Measurements from ENCODE around the gene NELFA. TPM values are rescaled to one million over a fixed set of nuclear protein-coding genes. Genes with fewer than 3 reads are reported as not detected.
"Not testable (repeated sequence)": the region's sequence is repeated elsewhere in the genome, so short reads cannot be mapped to it uniquely, and the experiment has no call there.

The NELFA gene
- total RNA-seq, 1 experiment from 2014 or later, result 27.0 TPM

DNA sequence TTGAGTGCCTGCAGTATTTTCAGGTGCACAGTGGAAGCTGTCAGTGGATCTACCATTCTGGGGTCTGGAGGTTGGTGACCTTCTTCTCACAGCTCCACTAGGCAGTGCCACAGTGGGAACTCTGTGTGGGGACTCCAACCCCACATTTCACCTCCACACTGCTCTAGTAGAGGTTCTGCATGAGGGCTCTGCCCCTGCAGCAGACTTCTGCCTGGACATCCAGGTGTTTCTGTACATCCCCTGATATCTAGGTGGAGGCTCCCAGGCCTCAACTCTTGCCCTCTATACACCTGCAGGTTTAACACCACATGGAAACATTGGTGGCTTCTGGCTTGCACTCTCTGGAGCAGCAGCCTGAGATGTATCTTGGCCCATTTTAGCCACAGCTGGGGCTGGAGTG is 17.0 kb upstream of the NELFA start:
- POLR2A ChIA-PET, result no interaction called here
- CTCF ChIA-PET, result no interaction called here
- TF ChIP-seq, protein P1, sequence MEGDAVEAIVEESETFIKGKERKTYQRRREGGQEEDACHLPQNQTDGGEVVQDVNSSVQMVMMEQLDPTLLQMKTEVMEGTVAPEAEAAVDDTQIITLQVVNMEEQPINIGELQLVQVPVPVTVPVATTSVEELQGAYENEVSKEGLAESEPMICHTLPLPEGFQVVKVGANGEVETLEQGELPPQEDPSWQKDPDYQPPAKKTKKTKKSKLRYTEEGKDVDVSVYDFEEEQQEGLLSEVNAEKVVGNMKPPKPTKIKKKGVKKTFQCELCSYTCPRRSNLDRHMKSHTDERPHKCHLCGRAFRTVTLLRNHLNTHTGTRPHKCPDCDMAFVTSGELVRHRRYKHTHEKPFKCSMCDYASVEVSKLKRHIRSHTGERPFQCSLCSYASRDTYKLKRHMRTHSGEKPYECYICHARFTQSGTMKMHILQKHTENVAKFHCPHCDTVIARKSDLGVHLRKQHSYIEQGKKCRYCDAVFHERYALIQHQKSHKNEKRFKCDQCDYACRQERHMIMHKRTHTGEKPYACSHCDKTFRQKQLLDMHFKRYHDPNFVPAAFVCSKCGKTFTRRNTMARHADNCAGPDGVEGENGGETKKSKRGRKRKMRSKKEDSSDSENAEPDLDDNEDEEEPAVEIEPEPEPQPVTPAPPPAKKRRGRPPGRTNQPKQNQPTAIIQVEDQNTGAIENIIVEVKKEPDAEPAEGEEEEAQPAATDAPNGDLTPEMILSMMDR (IDR thresholded peaks at IDR 0.05), result no peak
- no peak for TF ChIP-seq TCF7L2 (IDR thresholded peaks at IDR 0.05; ENCODE audit: low read depth, low read length)
- TF ChIP-seq, protein P2, sequence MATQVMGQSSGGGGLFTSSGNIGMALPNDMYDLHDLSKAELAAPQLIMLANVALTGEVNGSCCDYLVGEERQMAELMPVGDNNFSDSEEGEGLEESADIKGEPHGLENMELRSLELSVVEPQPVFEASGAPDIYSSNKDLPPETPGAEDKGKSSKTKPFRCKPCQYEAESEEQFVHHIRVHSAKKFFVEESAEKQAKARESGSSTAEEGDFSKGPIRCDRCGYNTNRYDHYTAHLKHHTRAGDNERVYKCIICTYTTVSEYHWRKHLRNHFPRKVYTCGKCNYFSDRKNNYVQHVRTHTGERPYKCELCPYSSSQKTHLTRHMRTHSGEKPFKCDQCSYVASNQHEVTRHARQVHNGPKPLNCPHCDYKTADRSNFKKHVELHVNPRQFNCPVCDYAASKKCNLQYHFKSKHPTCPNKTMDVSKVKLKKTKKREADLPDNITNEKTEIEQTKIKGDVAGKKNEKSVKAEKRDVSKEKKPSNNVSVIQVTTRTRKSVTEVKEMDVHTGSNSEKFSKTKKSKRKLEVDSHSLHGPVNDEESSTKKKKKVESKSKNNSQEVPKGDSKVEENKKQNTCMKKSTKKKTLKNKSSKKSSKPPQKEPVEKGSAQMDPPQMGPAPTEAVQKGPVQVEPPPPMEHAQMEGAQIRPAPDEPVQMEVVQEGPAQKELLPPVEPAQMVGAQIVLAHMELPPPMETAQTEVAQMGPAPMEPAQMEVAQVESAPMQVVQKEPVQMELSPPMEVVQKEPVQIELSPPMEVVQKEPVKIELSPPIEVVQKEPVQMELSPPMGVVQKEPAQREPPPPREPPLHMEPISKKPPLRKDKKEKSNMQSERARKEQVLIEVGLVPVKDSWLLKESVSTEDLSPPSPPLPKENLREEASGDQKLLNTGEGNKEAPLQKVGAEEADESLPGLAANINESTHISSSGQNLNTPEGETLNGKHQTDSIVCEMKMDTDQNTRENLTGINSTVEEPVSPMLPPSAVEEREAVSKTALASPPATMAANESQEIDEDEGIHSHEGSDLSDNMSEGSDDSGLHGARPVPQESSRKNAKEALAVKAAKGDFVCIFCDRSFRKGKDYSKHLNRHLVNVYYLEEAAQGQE (IDR thresholded peaks at IDR 0.05; ENCODE audit: insufficient read depth in 1 of 2, low read depth in 2 of 2, low read length in 1 of 2), result no peak
- no peak for TF ChIP-seq SIN3A (IDR thresholded peaks at IDR 0.05; ENCODE audit: borderline replicate concordance, insufficient read depth, low read depth, low read length)
- no peak for TF ChIP-seq POLR2AphosphoS5 (IDR thresholded peaks at IDR 0.05; ENCODE audit: low read depth, low read length)
- Histone ChIP-seq H3K4me3 (ENCODE audit: low read depth in 2 of 2, low read length in 2 of 2) (no peak overlapping the region), H3K27me3 (ENCODE audit: control insufficient read depth, insufficient read depth, low read length) (no peaks in the 10 kb centered on the region; the same call in 1 of the 2 replicates), H3K27ac (ENCODE audit: low read length) (no peak overlapping the region), H3K9me3 (ENCODE audit: control insufficient read depth, insufficient read depth, low read depth, low read length) (no peaks in the 10 kb centered on the region), H3K4me1 (ENCODE audit: control insufficient read depth, insufficient read depth, low read length) (no peaks in the 10 kb centered on the region), H3K36me3 (ENCODE audit: control insufficient read depth, insufficient read depth, low read length) (no peaks in the 10 kb centered on the region)
- ATAC-seq (no peak), DNase-seq (ENCODE audit: low read depth, low spot score) (no peak)
- intact Hi-C loops (cut with micrococcal nuclease; ENCODE audit: unreplicated experiment) (no loop called here), in situ Hi-C loops (cut with HindIII; ENCODE audit: low pct_unique_long_range_greater_than_20kb, low sequenced_read_pairs) (no loop called here)
- BruUV-seq (replicated peaks), result no TSS peak

DNA sequence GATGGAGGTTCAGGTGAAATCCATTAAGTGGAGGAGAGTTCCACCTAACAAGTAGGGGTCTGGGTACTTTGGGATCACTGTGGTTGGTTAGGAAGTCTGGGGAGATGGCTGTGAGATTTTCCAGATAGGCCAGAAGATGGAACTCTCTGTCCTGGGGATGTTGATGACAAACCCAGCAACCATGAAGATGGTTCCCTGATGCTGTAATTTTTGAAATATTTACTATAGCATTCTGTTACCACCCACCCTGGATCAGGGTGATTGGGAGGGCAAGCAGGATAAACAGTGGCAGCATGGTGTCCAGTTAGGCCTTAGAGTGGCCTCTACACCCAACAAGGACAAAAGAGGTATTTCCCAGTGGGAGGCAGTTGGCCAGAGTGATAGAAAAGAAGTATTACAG is 15.9 kb upstream of the NELFA start:
- no peaks in the 10 kb centered on the region for H3K9me3 ChIP-seq (ENCODE audit: control insufficient read depth, insufficient read depth, low read depth, low read length)
- H3K4me1 ChIP-seq (ENCODE audit: control insufficient read depth, insufficient read depth, low read length), result no peaks in the 10 kb centered on the region
- no peak overlapping the region for H3K27ac ChIP-seq (ENCODE audit: low read length)
- intact Hi-C loops (cut with micrococcal nuclease; ENCODE audit: unreplicated experiment) (no loop called here), in situ Hi-C loops (cut with HindIII; ENCODE audit: low pct_unique_long_range_greater_than_20kb, low sequenced_read_pairs) (no loop called here)
- DNase-seq (ENCODE audit: low read depth, low spot score) (no peak), ATAC-seq (no peak)
- H3K27me3 ChIP-seq (ENCODE audit: control insufficient read depth, insufficient read depth, low read length), result no peaks in the 10 kb centered on the region
- POLR2A ChIA-PET, result no interaction called here
- TF ChIP-seq, protein P1 (IDR thresholded peaks at IDR 0.05), result no peak
- TF ChIP-seq POLR2AphosphoS5 (IDR thresholded peaks at IDR 0.05; ENCODE audit: low read depth, low read length) (no peak), TCF7L2 (IDR thresholded peaks at IDR 0.05; ENCODE audit: low read depth, low read length) (no peak), SIN3A (IDR thresholded peaks at IDR 0.05; ENCODE audit: borderline replicate concordance, insufficient read depth, low read depth, low read length) (no peak)
- TF ChIP-seq, protein P2 (IDR thresholded peaks at IDR 0.05; ENCODE audit: insufficient read depth in 1 of 2, low read depth in 2 of 2, low read length in 1 of 2), result no peak
- CTCF ChIA-PET, result no interaction called here
- BruUV-seq (replicated peaks), result no TSS peak
- H3K36me3 ChIP-seq (ENCODE audit: control insufficient read depth, insufficient read depth, low read length), result no peaks in the 10 kb centered on the region
- no peak overlapping the region for H3K4me3 ChIP-seq (ENCODE audit: low read depth in 2 of 2, low read length in 2 of 2)

DNA sequence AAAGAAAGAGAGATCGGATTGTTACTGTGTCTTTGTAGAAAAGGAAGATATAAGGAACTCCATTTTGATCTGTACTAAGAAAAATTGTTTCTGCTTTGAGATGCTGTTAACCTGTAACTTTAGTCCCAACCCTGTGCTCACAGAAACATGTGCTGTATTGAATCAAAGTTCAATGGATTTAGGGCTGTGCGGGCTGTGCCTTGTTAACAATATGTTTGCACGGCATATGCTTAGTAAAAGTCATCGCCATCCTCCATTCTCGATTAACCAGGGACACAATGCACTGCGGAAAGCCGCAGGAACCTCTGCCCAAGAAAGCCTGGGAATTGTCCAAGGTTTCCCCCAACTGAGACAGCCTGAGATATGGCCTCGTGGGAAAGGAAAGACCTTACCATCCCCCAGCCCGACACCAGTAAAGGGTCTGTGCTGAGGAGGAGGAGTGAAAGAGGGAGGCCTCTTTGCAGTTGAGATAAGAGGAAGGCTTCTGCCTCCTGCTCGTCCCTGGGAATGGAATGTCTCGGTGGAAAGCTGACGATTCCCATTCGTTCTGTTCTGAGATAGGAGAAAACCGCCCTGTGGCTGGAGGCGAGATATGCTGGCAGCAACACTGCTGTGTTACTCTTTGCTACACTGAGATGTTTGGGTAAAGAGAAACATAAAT is 12.7 kb upstream of the NELFA start:
- H3K9me3 ChIP-seq (ENCODE audit: control insufficient read depth, insufficient read depth, low read depth, low read length); H3K4me1 ChIP-seq (ENCODE audit: control insufficient read depth, insufficient read depth, low read length); H3K4me3 ChIP-seq (ENCODE audit: low read depth in 2 of 2, low read length in 2 of 2); DNase-seq (ENCODE audit: low read depth, low spot score); in situ Hi-C loops (cut with HindIII; ENCODE audit: low pct_unique_long_range_greater_than_20kb, low sequenced_read_pairs); CTCF ChIA-PET; POLR2A ChIA-PET; ATAC-seq; H3K27ac ChIP-seq (ENCODE audit: low read length); BruUV-seq (replicated peaks); H3K27me3 ChIP-seq (ENCODE audit: control insufficient read depth, insufficient read depth, low read length); intact Hi-C loops (cut with micrococcal nuclease; ENCODE audit: unreplicated experiment); H3K36me3 ChIP-seq (ENCODE audit: control insufficient read depth, insufficient read depth, low read length): not testable (repeated sequence)
